ENCODE data around the gene SPRED2.

The SPRED2 gene

DNA sequence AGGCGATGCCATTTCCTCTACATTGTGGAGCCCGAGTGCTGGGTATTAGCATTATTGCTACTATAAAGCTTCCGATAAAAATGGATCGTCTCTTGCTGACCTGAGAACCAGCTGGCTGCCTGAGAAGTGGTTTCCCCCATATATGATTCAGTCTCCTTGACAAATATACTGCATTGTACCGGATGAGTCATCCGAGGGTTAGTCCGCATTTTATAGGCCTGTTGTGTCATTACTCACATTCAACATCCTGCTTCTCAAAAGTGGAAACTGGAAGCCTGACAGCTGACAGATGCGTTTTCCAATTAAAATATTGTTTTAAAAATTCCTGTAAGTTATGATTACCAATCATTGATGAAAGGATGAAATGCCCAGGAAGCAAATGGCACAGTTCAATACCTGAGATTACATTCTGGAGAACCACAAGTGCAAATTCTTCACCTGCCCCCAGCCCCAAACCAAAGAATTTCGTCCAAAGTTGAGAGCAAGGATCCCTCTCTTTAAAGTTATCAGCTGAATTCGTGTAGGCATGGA lies 65.7 kb downstream of the SPRED2 start:
- DNase-seq (ENCODE audit: low spot score), result no peak

DNA sequence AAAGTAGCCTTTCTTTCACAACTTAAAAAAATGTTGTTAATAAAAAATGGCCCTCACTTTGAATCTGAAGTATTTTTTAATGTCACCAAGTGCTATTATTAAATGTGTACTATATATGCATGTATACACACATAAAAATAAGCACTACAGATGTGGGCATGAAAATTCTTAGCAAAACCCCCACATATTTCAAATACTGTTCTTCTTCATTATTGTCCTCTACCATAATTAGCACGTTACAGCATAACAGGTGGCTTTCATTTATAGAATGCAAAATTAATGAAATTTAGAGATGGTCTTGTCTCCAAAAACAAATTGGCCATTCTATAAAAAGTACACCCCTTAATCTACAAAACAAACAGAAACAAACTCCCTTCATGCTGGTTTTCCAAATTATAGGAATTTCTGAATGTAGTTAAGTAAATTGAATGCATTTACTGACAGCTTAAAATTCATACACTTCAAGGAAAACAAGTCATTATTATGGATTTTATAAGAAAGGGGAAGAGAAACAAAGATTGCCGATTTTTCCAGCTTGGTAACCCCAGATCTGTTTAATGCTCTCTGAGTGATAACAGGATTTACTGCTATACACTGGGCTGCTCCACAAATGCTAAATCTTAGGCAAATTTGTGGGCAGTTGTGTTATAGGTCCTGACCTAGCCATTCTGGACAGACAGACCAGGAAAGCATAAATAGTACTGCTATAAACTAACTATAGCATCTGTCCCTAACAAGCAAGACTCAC lies 67.2 kb downstream of the SPRED2 start:
- no peak for DNase-seq (ENCODE audit: low spot score)

DNA sequence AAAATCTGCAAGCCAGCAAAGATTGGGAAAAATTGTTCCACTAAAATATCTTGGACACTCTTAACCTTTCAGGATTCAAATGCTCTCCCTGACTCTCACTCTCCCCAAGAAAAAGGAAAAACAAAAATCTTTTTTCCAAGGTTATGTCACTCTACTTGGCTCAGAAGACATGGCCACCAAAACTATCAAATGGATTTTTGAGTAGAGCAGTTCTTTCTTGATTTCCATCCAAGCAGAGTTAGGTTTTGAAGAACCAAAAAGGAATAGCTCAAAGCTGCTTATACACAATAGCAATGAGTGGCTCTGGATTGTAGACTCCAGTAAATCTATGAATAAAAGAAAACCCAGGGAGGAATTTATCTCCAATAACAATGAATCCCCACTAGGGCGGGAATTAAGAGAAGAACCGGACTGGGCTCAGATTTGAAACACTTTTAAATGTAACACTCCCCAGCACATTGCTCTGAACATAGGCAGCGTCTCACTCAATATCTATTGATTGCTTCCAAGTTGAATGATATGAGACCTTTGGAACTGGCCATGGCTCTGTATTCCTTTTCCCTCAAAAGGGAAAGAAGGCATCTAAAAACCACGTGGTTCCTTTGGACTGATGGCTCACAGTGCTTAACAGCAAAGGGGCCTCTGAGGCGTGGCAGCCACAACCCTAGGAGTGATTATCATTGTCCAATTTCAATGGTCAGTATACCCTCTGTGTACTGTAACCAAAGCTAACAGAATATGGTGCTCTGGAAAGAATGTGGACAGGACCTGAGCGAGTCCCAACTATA lies 68.3 kb downstream of the SPRED2 start:
- no peak for DNase-seq (ENCODE audit: low spot score)

DNA sequence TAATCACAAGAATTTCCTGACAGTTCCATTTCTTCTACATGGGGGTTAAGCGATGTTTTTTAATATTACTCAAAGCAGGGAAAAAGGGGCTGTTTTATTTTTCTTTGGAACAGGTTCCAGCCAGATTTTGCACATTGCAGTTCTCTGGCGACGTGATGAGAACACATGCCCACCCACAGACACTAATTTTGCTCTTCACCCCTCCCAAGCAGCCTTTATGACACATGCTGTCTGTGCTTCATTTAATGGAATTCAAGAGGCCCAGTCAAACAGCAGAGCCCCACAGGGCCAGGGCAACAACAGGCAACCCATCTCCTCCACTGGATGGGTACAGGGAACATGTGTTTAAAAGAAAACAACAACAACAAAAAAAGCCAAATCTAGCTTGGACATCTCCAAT lies 70.8 kb downstream of the SPRED2 start:
- peak; percentile 51 for DNase-seq (ENCODE audit: low spot score)

DNA sequence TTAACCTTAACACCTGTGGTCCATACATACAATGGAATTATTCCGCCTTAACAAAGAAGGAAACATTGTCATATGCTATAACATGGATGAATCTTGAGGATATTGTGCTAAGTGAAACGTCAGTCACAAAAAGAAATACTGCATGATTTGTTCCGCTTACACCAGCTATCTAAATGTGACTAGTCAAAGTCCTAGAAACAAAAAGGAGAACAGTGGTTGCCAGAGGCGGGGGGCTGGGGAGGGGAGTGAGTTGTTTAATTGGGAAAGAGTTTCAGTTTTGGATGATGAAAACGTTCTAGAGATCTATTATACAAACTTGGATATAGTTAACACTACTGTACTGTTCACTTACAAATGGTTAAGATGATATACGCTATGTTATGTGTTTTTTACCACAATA lies 72.0 kb downstream of the SPRED2 start:
- no peak for DNase-seq (ENCODE audit: low spot score)

DNA sequence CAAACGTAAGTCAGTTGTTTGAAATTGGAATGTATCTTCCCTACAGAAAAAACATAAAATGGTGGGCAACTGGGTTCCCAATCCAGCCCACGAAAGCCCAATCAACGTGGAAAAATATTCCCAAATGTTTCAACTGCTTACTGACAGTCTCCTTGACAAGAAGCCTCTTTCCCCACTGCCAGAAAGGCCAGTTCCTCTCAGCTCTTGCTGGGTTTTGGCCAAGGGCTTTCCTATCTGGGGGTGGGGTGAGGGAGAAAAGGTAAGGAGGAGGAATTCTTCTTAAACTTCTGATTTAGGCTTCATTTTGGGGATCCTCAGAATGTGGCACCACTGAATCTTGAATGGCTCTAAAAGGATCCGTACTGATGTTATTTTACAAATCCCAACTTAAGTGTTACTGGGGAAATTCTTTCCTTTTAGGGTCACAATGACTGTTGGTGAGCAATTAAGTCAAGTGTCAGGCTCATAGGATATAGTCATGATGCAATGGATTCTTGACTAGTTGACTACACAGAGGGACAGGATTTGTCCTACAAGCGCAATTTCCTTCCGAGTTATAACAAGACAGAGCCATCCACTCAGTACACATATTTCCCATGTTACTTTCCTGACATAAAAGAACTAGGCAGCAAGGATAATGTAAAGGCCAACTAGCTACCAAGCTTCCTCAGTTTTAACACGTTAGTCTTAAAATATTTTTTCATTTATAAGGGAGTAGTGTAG lies 73.6 kb downstream of the SPRED2 start:
- no peak for DNase-seq (ENCODE audit: low spot score)

DNA sequence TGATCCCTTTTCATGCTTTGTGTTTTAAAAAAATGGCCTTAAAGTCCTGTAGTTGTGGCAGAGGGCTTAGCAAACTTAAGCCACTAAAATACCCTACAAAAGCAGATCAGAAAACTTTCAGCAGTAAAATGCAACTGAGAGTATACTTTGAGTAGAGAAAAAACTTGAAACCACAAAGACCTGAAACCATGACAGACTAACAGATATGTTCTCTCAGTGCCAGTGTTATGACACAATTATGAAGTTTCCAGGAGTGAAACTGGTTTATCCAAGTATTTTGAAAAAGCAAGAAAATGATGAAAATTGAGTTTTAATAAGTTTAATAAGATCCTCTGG lies 74.5 kb downstream of the SPRED2 start:
- no peak for DNase-seq (ENCODE audit: low spot score)

DNA sequence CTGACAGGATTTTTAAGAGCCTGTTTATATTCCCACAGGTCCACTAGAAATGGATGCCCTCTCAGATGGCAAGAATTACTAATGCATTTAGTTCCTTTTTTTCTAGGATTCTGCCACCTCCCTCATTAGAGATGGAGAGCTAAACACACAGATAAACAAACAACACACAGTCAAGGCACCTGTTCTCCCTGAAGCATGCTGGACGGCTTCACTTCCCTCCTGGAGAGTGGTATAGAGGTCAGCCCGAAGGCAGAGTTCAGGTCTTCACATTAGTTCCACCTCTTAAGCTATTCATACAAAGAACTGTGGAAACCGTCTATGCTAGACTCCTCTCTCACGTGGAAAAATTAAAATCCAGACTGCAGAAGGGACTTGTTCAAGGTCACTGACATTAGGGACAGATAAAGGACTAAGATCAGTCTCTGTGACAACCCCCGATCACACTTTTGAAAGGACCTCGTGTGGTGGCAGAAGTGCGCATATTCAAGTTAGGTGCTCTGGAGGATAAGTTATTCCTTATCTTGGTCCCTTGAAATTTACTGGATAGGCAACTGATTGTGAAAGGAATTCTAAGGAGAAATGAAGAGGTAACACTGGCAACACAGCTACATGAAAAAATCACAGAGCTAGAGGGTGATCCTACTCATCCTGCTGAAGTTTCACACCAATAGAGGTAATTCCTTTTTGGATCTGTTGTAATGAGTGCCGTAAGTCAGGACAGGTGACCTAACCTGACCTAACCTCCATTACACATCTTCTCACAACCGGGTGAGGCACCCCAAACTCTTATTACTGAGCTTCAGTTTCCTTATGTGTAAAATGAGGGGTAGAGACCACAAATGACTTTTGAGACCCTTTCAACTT lies 75.1 kb downstream of the SPRED2 start:
- no peak for DNase-seq (ENCODE audit: low spot score)

DNA sequence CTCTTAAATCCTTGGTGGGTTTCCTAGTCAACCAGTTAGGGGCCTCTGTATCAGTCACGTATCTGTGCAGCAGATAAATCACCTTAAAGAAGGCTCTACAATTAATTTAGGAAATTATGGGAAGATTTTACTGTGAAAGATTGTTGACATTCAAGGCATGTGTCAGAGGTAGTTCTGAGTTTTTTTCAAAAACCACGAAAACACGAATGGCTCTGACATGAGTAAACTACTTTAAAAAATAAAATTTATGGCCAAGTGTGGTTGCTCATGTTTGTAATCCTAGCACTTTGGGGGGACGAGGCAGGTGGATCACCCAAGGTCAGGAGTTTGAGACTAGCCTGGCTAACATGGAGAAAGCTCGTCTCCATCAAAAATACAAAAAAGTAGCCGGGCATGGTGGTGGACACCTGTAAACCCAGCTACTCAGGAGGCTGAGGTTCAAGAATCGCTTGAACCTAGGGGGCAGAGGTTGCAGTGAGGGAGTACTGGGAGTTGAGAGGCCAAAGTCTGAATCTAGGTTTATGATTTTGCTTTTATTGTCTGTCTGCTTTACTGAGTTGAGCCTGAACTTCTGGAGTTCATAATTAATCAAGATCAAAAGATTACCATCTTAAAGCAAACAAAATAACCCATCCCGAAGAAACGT lies 77.1 kb downstream of the SPRED2 start:
- no peak for DNase-seq (ENCODE audit: low spot score)

DNA sequence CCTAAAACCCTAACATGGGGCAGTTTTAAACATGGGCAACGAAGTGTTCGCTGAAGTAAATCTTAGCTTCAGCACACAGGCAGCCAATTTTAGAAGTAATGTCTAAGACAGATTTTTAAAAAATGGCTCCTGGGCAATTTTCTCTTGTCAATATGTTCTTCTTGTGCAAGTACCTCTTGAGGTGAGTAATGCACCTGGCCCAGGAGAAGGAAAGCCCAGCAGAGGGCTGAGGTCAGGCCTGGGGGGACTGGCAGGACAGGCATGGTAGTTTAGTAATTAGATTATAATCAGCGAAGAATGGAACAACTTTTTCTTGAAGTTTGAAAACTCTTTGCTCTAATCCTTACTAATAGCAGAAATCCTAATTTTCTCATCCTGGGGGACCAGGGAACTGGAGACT lies 77.6 kb downstream of the SPRED2 start:
- no peak for DNase-seq (ENCODE audit: low spot score)

DNA sequence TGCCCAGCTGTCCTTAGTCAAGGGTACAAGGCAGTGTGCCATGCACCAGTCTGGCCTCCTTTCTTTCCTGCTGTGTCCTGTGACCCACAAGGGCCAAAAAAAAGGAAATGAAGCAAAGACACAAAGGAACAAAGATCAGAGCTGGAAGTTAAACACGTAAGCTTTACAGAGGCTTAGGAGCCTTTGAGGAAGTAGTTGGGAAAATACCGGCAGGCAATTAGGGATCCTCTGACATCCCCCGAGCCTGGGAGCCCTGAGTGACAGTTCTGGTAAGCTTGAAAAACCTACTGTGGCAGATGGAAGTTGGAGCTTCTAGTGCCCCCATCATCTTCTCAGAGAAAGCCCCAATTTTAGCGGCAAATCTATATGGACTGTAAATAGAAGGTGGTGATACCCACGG lies 78.5 kb downstream of the SPRED2 start:
- no peak for DNase-seq (ENCODE audit: low spot score)

DNA sequence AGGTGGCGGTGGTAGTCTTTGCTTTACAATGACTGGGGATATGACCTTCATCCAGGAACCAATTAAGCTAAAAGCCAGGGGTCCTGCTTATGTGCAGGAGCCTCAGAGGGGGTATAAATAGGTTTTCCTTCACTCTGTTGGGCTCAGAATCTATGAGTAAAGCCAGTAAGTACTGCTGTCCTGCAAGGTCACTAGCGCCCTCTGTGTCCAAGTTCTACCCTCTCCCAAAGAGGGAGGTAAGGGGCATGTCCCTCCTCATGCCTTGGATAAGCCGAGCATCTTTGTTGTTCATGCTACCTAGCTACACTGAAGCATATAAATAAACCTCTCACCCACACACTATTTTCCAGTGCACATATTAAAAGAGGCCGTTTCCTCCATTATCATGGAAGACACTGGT lies 79.4 kb downstream of the SPRED2 start:
- no peak for DNase-seq (ENCODE audit: low spot score)

DNA sequence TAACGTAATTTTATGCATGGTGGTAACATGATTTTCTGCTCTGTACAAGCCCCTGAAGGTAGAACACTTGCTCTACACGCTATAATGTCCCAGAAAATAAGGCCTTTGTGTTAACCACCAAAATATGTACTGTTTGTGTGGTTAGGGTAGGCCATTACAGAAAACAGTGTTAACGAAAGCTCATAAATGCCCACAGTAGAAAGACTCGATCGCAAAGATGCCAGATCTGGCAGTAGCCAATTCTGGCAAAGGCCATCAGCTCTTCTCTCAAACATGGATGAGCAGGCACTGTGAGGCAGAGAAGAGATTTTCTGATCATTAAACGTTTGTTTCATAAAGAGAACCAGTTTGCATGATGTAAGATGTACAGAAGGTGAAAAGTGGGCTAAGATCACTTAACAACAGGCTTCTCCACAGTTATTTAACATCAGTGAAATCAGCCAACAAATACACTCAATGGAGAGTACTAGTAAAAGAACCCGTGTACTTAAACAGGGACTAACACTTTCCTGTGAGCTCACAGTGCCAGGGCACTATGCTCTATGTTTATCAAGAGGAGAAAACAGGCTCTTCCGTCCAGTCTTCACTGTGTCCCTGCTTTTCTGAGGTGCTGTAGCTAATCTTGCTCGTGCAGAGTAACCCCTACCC lies 80.3 kb downstream of the SPRED2 start:
- DNase-seq (ENCODE audit: low spot score), result no peak

DNA sequence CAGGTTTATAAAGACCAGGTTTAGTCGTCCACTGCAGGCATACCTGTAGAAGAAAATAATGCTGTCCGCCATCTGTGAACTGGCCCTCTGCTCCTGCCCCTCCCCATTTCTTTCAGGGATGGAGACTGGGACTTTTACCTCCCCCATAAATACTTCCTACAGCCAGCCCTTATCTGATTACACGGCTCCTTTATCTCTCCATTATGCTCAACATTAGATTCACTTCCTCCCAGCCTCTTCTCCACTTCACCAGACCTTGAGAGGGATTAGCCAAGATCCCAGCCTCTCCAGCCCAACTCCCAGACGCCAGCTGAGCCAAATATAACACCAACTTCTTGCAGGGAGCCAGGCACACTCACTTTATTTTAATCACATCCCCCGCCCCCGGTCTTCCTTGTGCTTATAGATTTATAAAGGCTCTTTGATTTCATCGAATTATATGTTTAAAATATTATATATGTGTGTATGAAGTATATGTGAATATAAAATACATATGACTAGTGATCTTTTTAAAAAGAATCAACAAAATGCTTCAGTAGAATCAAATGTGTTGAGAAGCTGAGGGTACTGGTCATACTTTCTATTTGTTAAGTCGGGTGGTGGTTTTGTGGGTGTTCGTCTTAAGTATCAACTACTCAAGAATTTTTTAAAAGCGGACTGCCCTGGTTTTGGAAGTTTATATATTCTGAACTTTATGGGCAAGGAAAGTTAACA lies 81.0 kb downstream of the SPRED2 start:
- DNase-seq (ENCODE audit: low spot score), result no peak

DNA sequence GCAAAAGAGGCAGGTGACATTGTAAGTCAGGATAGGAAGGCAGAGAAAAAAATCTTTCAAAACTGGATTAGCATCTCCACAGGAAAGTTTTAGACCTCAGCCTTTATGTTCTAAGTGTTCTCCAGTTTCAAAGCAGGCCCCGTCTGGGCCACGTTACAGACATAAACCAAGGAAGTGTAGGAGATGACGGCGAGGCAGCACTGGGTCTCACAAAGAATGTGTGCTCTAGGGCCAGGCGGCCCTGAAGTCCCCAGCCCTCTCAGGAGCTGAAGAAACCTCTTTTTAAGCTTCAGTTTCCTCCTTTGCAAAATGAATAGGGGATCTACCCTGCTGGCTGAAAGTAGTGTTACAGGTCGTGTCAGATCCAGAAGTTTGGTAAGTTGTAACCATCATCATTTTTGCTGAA lies 81.7 kb downstream of the SPRED2 start:
- no peak for DNase-seq (ENCODE audit: low spot score)

DNA sequence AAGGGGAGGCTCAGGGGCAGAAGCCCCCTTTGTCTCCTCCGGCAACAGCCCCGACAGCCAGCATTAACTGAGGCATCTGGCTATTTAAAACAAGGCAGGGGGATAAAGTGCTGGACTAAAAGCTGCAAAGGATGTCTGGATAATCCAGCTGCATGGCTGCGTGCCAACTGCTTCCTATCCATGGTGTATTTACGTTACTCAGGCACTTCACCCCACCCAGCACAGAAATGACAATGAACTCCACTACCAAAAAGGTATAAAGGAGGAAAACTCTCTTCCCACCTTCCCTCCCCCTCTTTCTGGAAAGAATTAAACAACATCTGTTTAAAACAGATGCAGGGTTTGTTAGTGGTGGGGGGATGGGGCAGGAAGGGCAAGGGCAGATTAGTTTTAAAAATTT lies 82.5 kb downstream of the SPRED2 start:
- DNase-seq (ENCODE audit: low spot score), result no peak

DNA sequence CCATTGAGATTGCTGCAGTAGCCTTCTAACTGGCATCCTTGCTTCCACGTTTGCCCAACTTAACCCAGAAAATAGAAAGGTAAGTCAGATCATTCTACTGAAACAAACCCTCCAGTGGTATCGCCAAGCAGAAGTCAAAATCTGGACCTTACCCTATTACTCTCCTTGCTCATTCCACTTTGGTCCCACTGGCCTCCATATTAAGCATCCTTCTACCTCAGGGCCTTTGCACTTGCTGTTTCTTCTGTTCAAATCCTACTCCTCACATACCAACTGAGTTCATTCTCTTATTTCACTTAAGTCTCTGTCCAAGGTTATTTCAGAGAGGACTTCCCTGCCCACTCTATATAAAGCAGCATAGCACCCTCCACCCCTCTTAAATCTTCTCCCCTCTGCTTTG lies 84.5 kb downstream of the SPRED2 start:
- no peak for DNase-seq (ENCODE audit: low spot score)

DNA sequence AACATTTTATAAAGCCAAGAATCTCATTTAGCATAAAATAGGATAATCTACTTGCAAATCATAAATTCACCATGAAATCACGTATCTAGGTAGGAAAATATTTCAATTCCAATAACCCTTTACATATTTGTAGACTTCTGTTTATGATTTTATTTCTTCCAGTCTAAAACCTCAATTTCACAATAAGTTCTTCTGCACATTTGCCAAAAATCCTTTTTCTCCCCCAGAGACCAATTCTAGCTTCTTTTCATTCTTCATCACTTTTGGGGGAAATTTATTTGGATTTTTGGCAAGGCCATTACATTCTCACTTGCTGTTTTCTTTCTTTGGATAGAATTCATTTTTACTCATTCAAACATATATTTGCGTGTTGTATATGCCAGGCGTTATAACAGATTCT lies 86.8 kb downstream of the SPRED2 start:
- DNase-seq (ENCODE audit: low spot score), result no peak

DNA sequence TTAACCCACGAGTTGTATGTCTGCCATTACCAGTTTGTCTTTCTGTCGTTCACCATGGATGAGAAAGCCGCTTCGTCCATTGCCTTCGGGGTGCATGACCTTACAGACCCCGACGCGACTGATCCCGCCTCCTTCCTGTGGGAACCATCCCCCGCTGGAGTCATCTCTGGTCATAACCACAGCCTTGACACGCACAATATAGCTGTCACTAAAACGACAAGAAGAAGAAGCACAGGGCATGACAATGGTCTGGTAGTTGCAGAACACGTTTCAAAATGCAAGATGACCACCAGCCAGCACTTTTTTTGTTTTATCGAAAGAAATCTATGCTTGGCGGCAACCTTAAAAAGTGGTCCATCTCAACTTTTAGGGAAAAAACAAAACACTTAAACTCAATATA lies 87.7 kb downstream of the SPRED2 start:
- no peak for DNase-seq (ENCODE audit: low spot score)

DNA sequence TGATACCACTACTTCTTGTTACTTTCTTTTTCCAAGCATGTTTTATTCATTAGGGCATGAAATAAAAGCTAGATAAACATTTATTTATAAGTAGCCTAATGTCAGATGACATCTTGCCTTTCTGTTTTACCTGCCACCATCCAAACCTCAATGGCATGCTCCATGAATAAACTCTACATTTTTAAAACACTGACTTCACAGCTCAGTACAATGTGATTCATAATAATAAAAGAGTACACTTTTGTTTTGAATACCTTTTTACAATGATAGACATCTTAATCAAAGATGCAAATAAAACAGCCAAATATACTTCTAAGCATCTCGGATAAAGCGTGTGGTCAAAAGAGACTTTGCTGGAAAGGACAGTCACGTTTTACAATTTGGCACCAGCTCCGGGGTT lies 88.2 kb downstream of the SPRED2 start:
- no peak for DNase-seq (ENCODE audit: low spot score)
